ENCODE measurements around the gene MTRFR. TPM values are rescaled to one million over a fixed set of nuclear protein-coding genes. Genes with fewer than 3 reads are reported as not detected.

MTRFR gene
- total and polyA plus RNA-seq, 2 donors (not counting 3 experiments of a cell fraction or from before 2014, with no cell fraction given), result 9.1 to 14.4 TPM

GRCh38 chr12:123233505-123234308, 471 bp downstream of the MTRFR start:
- no peak for TF ChIP-seq CTCF (IDR thresholded peaks at IDR 0.05; ENCODE audit: extremely low read depth in 1 of 2, insufficient read depth in 1 of 2, low read depth in 1 of 2, low read length in 2 of 2)
- no peak for TF ChIP-seq FOS (IDR thresholded peaks at IDR 0.05; ENCODE audit: borderline replicate concordance, insufficient read depth, low read length)
- TF ChIP-seq EZH2 (IDR thresholded peaks at IDR 0.05; ENCODE audit: borderline replicate concordance, low read depth, low read length, severe bottlenecking), result no peak
- no peak for TF ChIP-seq POLR2A (IDR thresholded peaks at IDR 0.05; ENCODE audit: low read depth, low read length)
- peak; percentile 17 for TF ChIP-seq GATA2 (IDR thresholded peaks at IDR 0.05; ENCODE audit: insufficient read depth, insufficient read length, low read depth, low read length)
- TF ChIP-seq POLR2AphosphoS5 (IDR thresholded peaks at IDR 0.05; ENCODE audit: insufficient read depth, low read depth, low read length), result no peak
- Histone ChIP-seq H3K9me3 (replicated peaks; ENCODE audit: control insufficient read depth, insufficient read depth, low read length) (no peaks in the 10 kb centered on the region), H2AFZ (ENCODE audit: low read depth, low read length) (peak overlapping the region; percentile 78), H3K4me3 (replicated peaks in 1 of 3; ENCODE audit: insufficient read depth in 1 of 3, low read depth in 1 of 3, low read length in 3 of 3) (peak overlapping the region; percentile 38 to 78 (median 59)), H3K4me2 (ENCODE audit: insufficient read depth, low read length) (peak overlapping the region; percentile 59), H3K36me3 (ENCODE audit: control insufficient read depth in 2 of 2, extremely low read depth in 1 of 2, insufficient read depth in 2 of 2, low read length in 2 of 2) (no peaks in the 10 kb centered on the region), H3K9me1 (replicated peaks; ENCODE audit: control insufficient read depth, extremely low read depth, insufficient read depth, low read length) (no peaks in the 10 kb centered on the region), H3K27me3 (ENCODE audit: control insufficient read depth in 2 of 2, insufficient read depth in 2 of 2, low read length in 2 of 2) (no peaks in the 10 kb centered on the region), H3K79me2 (ENCODE audit: control insufficient read depth, insufficient read depth, low read length) (peaks cover 51% of the 10 kb centered on the region), H3K9ac (replicated peaks; ENCODE audit: extremely low read depth, insufficient read depth, low read length) (peak overlapping the region; percentile 82), H4K20me1 (replicated peaks; ENCODE audit: control insufficient read depth, extremely low read depth, insufficient read depth, low read length) (no peaks in the 10 kb centered on the region), H3K27ac (ENCODE audit: insufficient read depth, low read depth, low read length) (peak overlapping the region; percentile 45), H3K4me1 (ENCODE audit: control insufficient read depth, extremely low read depth, insufficient read depth, low read length) (peaks cover 17% of the 10 kb centered on the region)
- intact Hi-C loops (cut with micrococcal nuclease) (loop anchor here (2.0 to 5.0 kb wide), 2 partner anchors 81 to 259 kb away; partner anchors contain the start of genes OGFOD2 and PITPNM2), dilution Hi-C loops (cut with MboI; ENCODE audit: extremely low pct_ligation_motif_present, low sequenced_read_pairs) (no loop called here)
- FAIRE-seq (peak; percentile 78), DNase-seq (ENCODE audit: low read depth, low spot score) (no peak)
- ChIA-PET CTCF (interaction anchor here (1.0 to 13.1 kb wide), 10 partner anchors 7 to 368 kb away, joined by 3 to 255 read pairs (median 4); partner anchors contain the start of gene DDX55), POLR2A (interaction anchor here (0.7 to 2.1 kb wide), 19 partner anchors 8 to 368 kb away, joined by 3 to 23 read pairs (median 5); partner anchors contain the start of genes ABCB9, DDX55, KMT5A and OGFOD2)
- TSS peak; percentile 26 for BruUV-seq (replicated peaks)
